ENCODE data around the gene IRF6.
A peak's percentile ranks its signal among the peaks of the same experiment; 100 is the strongest.

The IRF6 gene

GRCh38 chr1:209805875-209806760, at the start of gene IRF6:
Gene IRF6, minus strand, starts transcription at chr1:209806142. Its CDS starts 4,729 bp downstream, at chr1:209801413.
- DNase-seq (ENCODE audit: low read depth): no peak

GRCh38 chr1:209855623-209856022, 49.7 kb upstream of the IRF6 start:
- no peak for DNase-seq (ENCODE audit: low read depth)

- DNase-seq (ENCODE audit: low read depth): no peak
Observed at GRCh38 chr1:209855006-209855405, 49.1 kb upstream of the IRF6 start.

GRCh38 chr1:209854196-209854595, 48.3 kb upstream of the IRF6 start:
- no peak for DNase-seq (ENCODE audit: low read depth)

- DNase-seq (ENCODE audit: low read depth): no peak
Observed at GRCh38 chr1:209853676-209854075, 47.7 kb upstream of the IRF6 start.

- DNase-seq (ENCODE audit: low read depth): peak; percentile 53
Observed at GRCh38 chr1:209850342-209850979, 44.5 kb upstream of the IRF6 start.

GRCh38 chr1:209849388-209849787, 43.4 kb upstream of the IRF6 start:
- DNase-seq (ENCODE audit: low read depth): no peak

- DNase-seq (ENCODE audit: low read depth): no peak
Observed at GRCh38 chr1:209845408-209845725, 39.4 kb upstream of the IRF6 start.

GRCh38 chr1:209844695-209845407, 38.9 kb upstream of the IRF6 start:
- DNase-seq (ENCODE audit: low read depth): no peak

GRCh38 chr1:209840611-209841010, 34.7 kb upstream of the IRF6 start:
- DNase-seq (ENCODE audit: low read depth): no peak

GRCh38 chr1:209839875-209840546, 34.1 kb upstream of the IRF6 start:
- peak; percentile 78 for DNase-seq (ENCODE audit: low read depth)

- no peak for DNase-seq (ENCODE audit: low read depth)
Observed at GRCh38 chr1:209838537-209838936, 32.6 kb upstream of the IRF6 start.

- no peak for DNase-seq (ENCODE audit: low read depth)
Observed at GRCh38 chr1:209837671-209838070, 31.7 kb upstream of the IRF6 start.

GRCh38 chr1:209835782-209836298, 29.9 kb upstream of the IRF6 start:
- no peak for DNase-seq (ENCODE audit: low read depth)

GRCh38 chr1:209831615-209832014, 25.7 kb upstream of the IRF6 start:
- DNase-seq (ENCODE audit: low read depth): no peak

GRCh38 chr1:209830722-209831121, 24.8 kb upstream of the IRF6 start:
- no peak for DNase-seq (ENCODE audit: low read depth)

- no peak for DNase-seq (ENCODE audit: low read depth)
Observed at GRCh38 chr1:209829716-209830115, 23.8 kb upstream of the IRF6 start.

- peak; percentile 80 for DNase-seq (ENCODE audit: low read depth)
Observed at GRCh38 chr1:209827384-209828262, 21.7 kb upstream of the IRF6 start, which contains the start of gene UTP25. Gene UTP25, plus strand, starts transcription at chr1:209827972. Its CDS starts 92 bp downstream, at chr1:209828064.

GRCh38 chr1:209825591-209826434, 19.9 kb upstream of the IRF6 start:
- no peak for DNase-seq (ENCODE audit: low read depth)
